Colonic mucosa (tissue), 4 donors: ENCODE results near the gene DHX57. TPM values are rescaled to one million over a fixed set of nuclear protein-coding genes. Genes with fewer than 3 reads are reported as not detected.

ENCODE experiments used
- DNase-seq: peaks from one replicate; pipeline ENCODE4 v3.0.0-alpha.2; 2020
- H3K27ac ChIP-seq: fragments of 200-600 bp; one replicate; pipeline ENCODE4 v1.8.0; 2021
- H3K27me3 ChIP-seq: fragments of 200-600 bp; one replicate; pipeline ENCODE4 v1.8.0; 2021
- H3K36me3 ChIP-seq: fragments of 200-600 bp; one replicate; pipeline ENCODE4 v1.8.0; 2021
- H3K4me1 ChIP-seq: fragments of 200-600 bp; one replicate; pipeline ENCODE4 v1.8.0; 2021; ENCODE audit warnings: mild to moderate bottlenecking
- H3K4me3 ChIP-seq: fragments of 200-600 bp; one replicate; pipeline ENCODE4 v1.8.0; 2021
- H3K9ac ChIP-seq, 2 donors: one replicate each; pipeline ENCODE4 v1.7.0; 2013; ENCODE audit warnings: control low read depth in 2 of 2, low read depth in 2 of 2, low read length in 2 of 2
- H3K9me3 ChIP-seq: fragments of 200-600 bp; one replicate; pipeline ENCODE4 v1.8.0; 2021
- intact Hi-C: fragments of 100-400 bp; cut with DNase I; formaldehyde crosslinking; loops from one replicate; pipeline ENCODE4 v1.14.1; 2022
- total RNA-seq, 2 donors: library from RNA; stranded (reverse); fragmentation: NEBNext Ultra II Directional in 1 of 2; extraction: Animal tissue kit (Norgen Biotek cat#: 25700) in 1 of 2; gene quantifications; one replicate each; pipeline ENCODE4 v1.2.1, GENCODE V29; 2021
- TF ChIP-seq, protein P1 (sequence below): fragments of 200-600 bp; IDR thresholded peaks from one replicate; pipeline ENCODE4 v1.8.0; 2022; ENCODE audit warnings: antibody characterized with exemption, mild to moderate bottlenecking
- donor health status: healthy.
- donor health status: DM: no; HTN: no; CAD: no.
- donor health status: DM: no; HTN: no; CAD: no.

Gene DHX57
- total RNA-seq, 2 donors from 2014 or later: 7.9 to 14.7 TPM

DNA sequence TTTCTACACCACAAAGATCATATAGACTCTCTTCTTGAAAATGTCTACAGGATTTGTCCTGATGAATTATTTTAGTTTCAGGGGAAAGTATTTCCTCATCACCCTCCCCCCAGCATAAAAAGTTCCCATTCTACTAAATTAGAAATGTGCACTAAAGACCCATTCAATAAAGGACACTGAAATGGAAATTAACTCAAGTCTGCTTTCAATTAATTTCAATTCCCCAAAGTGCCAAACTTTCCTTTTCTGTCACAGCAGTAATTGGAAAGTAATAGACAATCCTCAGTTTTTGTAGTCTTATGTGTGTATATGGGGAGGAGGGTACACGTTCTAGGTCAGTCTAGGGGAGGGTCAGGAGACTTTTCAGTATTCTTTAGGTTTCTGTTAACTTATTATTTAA is 35.5 kb upstream of the DHX57 start:
- Histone ChIP-seq H3K4me1 (no peaks in the 10 kb centered on the region), H3K9ac (no peak overlapping the region), H3K27ac (no peak overlapping the region), H3K27me3 (no peaks in the 10 kb centered on the region), H3K9me3 (no peaks in the 10 kb centered on the region), H3K4me3 (no peak overlapping the region), H3K36me3 (no peaks in the 10 kb centered on the region)
- TF ChIP-seq, protein P1, sequence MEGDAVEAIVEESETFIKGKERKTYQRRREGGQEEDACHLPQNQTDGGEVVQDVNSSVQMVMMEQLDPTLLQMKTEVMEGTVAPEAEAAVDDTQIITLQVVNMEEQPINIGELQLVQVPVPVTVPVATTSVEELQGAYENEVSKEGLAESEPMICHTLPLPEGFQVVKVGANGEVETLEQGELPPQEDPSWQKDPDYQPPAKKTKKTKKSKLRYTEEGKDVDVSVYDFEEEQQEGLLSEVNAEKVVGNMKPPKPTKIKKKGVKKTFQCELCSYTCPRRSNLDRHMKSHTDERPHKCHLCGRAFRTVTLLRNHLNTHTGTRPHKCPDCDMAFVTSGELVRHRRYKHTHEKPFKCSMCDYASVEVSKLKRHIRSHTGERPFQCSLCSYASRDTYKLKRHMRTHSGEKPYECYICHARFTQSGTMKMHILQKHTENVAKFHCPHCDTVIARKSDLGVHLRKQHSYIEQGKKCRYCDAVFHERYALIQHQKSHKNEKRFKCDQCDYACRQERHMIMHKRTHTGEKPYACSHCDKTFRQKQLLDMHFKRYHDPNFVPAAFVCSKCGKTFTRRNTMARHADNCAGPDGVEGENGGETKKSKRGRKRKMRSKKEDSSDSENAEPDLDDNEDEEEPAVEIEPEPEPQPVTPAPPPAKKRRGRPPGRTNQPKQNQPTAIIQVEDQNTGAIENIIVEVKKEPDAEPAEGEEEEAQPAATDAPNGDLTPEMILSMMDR: no peak
- intact Hi-C loops: no loop called here
- DNase-seq: no peak

DNA sequence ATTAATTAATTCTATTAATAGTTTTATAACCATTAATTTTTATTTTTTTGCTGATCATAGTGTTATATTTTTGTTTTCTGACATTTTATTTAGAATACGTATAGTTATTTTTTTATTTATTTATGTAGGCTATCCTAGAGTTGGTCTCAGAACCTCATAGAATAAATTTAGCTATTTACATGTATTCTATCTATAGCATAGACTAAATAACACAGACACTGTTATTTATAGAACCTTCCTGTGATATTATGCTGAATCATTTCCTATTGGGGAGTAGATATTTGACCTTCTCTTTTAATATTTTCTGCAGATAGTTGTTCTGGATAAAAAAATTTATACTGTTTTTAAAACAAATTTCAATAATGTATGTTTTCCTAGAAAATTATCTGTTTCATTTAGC is 34.1 kb upstream of the DHX57 start:
- no peaks in the 10 kb centered on the region for H3K9me3 ChIP-seq
- no peaks in the 10 kb centered on the region for H3K36me3 ChIP-seq
- no peak overlapping the region for H3K4me3 ChIP-seq
- H3K27ac ChIP-seq: no peak overlapping the region
- TF ChIP-seq, protein P1: no peak
- H3K4me1 ChIP-seq: no peaks in the 10 kb centered on the region
- H3K27me3 ChIP-seq: no peaks in the 10 kb centered on the region
- intact Hi-C loops: no loop called here
- H3K9ac ChIP-seq: no peak overlapping the region
- DNase-seq: no peak

- intact Hi-C loops: no loop called here
Measured at GRCh38 chr2:38907743-38908562, 32.2 kb upstream of the DHX57 start.

GRCh38 chr2:38907242-38907641 is 31.5 kb upstream of the DHX57 start:
- Histone ChIP-seq H3K36me3 (no peaks in the 10 kb centered on the region), H3K27ac (no peak overlapping the region), H3K9ac (no peak overlapping the region), H3K27me3 (no peaks in the 10 kb centered on the region), H3K4me3 (no peak overlapping the region), H3K4me1 (no peaks in the 10 kb centered on the region), H3K9me3 (no peaks in the 10 kb centered on the region)
- DNase-seq: no peak
- intact Hi-C loops: no loop called here
- TF ChIP-seq, protein P1: no peak

More at GRCh38 chr2:38907743-38908562, 32.2 kb upstream of the DHX57 start:
- Histone ChIP-seq H3K4me1 (no peaks in the 10 kb centered on the region), H3K9ac (no peak overlapping the region), H3K9me3 (no peaks in the 10 kb centered on the region), H3K27ac (no peak overlapping the region), H3K36me3 (no peaks in the 10 kb centered on the region), H3K4me3 (no peak overlapping the region), H3K27me3 (no peaks in the 10 kb centered on the region)
- TF ChIP-seq, protein P1: no peak
- DNase-seq: no peak

DNA sequence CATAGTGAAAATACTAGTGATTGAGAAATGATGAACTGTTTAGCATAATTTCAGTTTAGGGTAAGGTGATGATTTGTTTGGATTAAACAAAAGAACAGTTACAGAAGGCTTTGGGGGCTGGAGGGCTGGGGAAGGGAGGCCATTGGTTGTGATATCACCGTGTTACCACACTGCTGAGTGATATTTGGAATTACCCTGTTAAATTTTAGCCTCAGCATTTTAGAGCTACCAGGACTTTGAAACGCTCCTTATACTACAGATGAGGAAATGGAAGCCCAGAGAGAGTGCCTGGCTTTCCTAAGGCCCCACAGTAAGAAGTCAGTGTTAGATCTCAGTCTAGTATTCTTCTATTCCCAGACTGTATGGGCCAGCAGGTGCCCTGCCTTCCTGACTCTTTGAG is 29.5 kb upstream of the DHX57 start:
- Histone ChIP-seq H3K9ac (no peak overlapping the region), H3K4me1 (no peaks in the 10 kb centered on the region), H3K27me3 (no peaks in the 10 kb centered on the region), H3K27ac (no peak overlapping the region), H3K4me3 (no peak overlapping the region), H3K9me3 (no peaks in the 10 kb centered on the region), H3K36me3 (no peaks in the 10 kb centered on the region)
- intact Hi-C loops: no loop called here
- TF ChIP-seq, protein P1: no peak
- no peak for DNase-seq
